A549 treated with AZD2906 at 1 μM for 4 hours (cell line): ENCODE data around the gene TSR2. TPM values are rescaled to one million over a fixed set of nuclear protein-coding genes. Genes with fewer than 3 reads are reported as not detected.

Experiments
- total RNA-seq: library from RNA; stranded (reverse); fragments of 200-300 nt; extraction: Qiagen RNA extraction; gene quantifications from 5 replicates; pipeline ENCODE4 v1.2.3, GENCODE V29; 2022

Gene TSR2
- 50.3 to 57.0 TPM (median 54.3 TPM) in 5 replicates for total RNA-seq

DNA sequence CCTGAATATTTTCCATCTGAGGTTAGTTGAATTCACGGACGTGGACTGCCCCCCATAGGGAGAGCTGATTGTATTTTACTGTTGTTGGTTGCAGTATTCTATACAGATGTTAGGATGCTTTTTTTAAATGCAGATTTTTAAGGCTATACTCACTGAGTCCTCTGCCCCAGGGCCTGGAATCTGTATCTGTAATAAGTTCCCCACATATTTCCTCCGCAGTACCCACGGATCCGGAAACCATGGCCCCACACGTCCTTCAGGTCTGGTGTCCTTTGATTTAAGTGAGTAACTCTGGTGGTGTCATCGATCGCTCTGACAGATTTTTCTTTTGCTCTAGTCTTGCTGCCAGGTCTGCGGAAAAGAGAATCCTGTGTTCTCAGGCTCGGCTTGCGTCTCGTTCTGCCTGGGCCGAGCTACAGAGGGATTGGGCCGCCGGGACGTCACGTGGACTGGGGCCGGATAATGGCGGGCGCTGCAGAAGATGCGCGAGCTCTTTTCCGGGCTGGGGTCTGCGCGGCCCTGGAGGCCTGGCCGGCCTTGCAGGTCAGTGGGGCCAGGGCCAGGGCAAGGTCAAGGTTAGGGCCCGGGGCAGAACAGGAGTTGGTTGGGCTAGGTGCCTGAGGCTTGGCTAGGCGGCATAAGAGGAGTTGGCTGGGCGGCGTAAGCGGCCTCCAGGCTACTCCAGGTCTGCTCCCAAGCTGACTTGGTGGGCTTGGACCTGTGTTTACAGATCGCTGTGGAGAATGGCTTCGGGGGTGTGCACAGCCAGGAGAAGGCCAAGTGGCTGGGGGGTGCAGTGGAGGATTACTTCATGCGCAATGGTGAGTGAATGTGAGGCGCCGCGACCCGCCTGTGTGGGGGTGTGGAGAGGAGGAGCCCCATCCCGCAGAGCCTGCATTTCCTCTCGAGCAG, at the start of gene TSR2:
TSR2 (plus strand) TSS at position 445 of the 912 bp plus-strand sequence; CDS start at position 463, 18 bp downstream.

Other genes starting within 250 kb of the TSR2 start
- gene WNK3, start 82.4 kb upstream of the TSR2 start, total RNA-seq, result 0.03 to 0.11 TPM (median 0.07 TPM) in 5 replicates
- gene FGD1, start 55.8 kb downstream of the TSR2 start, total RNA-seq, result 5.1 to 7.0 TPM (median 5.9 TPM) in 5 replicates
- 14.4 to 24.5 TPM (median 16.3 TPM) in 5 replicates for gene GNL3L, start 89.8 kb downstream of the TSR2 start, total RNA-seq